GM18505 (cell line): ENCODE data around the gene TMEM181.

Source experiments
- ATAC-seq: cut with Tn5 transposase; IDR thresholded peaks from one replicate; pipeline ENCODE4 v1.9.1; 2021; ENCODE audit not compliant: unreplicated experiment
- POLR2A ChIP-seq: IDR thresholded peaks from 4 replicates; pipeline ENCODE4 v1.6.1; 2011; ENCODE audit warnings: borderline replicate concordance; ENCODE audit not compliant: insufficient read depth, insufficient read length; ENCODE audit errors: extremely low read depth

TMEM181 gene

GRCh38 chr6:158574800-158575199 is 14.9 kb downstream of the TMEM181 start:
- ATAC-seq: no peak
- TF ChIP-seq POLR2A: no peak

GRCh38 chr6:158575550-158575949 is 15.7 kb downstream of the TMEM181 start:
- ATAC-seq: no peak
- TF ChIP-seq POLR2A: no peak

- TF ChIP-seq POLR2A: no peak
- ATAC-seq: no peak
These were observed 24.4 kb downstream of the TMEM181 start for GRCh38 chr6:158584236-158584651.

GRCh38 chr6:158586652-158587051 is 26.8 kb downstream of the TMEM181 start:
- TF ChIP-seq POLR2A: no peak
- ATAC-seq: no peak

- no peak for ATAC-seq
- no peak for TF ChIP-seq POLR2A
These were observed 29.5 kb downstream of the TMEM181 start for GRCh38 chr6:158589366-158589765.

GRCh38 chr6:158591134-158591809 is 31.4 kb downstream of the TMEM181 start:
- no peak for ATAC-seq
- TF ChIP-seq POLR2A: no peak

- no peak for TF ChIP-seq POLR2A
- ATAC-seq: no peak
These were observed 31.9 kb downstream of the TMEM181 start for GRCh38 chr6:158591810-158592209.

- no peak for ATAC-seq
- no peak for TF ChIP-seq POLR2A
These were observed 33.8 kb downstream of the TMEM181 start for GRCh38 chr6:158593670-158594069.

GRCh38 chr6:158595223-158595622 is 35.3 kb downstream of the TMEM181 start:
- TF ChIP-seq POLR2A: no peak
- no peak for ATAC-seq

- TF ChIP-seq POLR2A: no peak
- ATAC-seq: no peak
These were observed 37.0 kb downstream of the TMEM181 start for GRCh38 chr6:158596861-158597260.

GRCh38 chr6:158597565-158597964 is 37.7 kb downstream of the TMEM181 start:
- TF ChIP-seq POLR2A: no peak
- ATAC-seq: no peak

GRCh38 chr6:158599635-158600034 is 39.7 kb downstream of the TMEM181 start:
- no peak for ATAC-seq
- no peak for TF ChIP-seq POLR2A

GRCh38 chr6:158603261-158604047 is 43.6 kb downstream of the TMEM181 start:
- TF ChIP-seq POLR2A: no peak
- no peak for ATAC-seq

GRCh38 chr6:158604048-158604406 is 44.1 kb downstream of the TMEM181 start:
- TF ChIP-seq POLR2A: no peak
- no peak for ATAC-seq
